ENCODE data around the gene EFNA1. TPM values are rescaled to one million over a fixed set of nuclear protein-coding genes. Genes with fewer than 3 reads are reported as not detected.

The EFNA1 gene
- total RNA-seq, 1 donor from 2014 or later = not detected

- no peaks in the 10 kb centered on the region for H3K27me3 Mint-ChIP-seq
- peak overlapping the region; percentile 24 for H3K4me3 Mint-ChIP-seq
- DNase-seq = peak; percentile 69
- peak overlapping the region; percentile 32 for H3K27ac Mint-ChIP-seq
- H3K4me1 Mint-ChIP-seq = peaks cover 32% of the 10 kb centered on the region
- POLR2A ChIA-PET = interaction anchor here (1.6 to 2.4 kb wide), 3 partner anchors 17 to 387 kb away, joined by 4 to 13 read pairs (median 5); partner anchors contain the start of gene ASH1L
- TF ChIP-seq CTCF (IDR thresholded peaks at IDR 0.05) = peak; percentile 62
- H3K9me3 Mint-ChIP-seq = no peaks in the 10 kb centered on the region
- intact Hi-C loops (cut with micrococcal nuclease) = loop anchor here (1.0 to 10.0 kb wide), 6 partner anchors 16 to 622 kb away; partner anchors contain the start of genes CKS1B, MTX1, SHC1 and UBE2Q1
- ATAC-seq (ENCODE audit: low read depth) = peak; percentile 45
- peaks cover 10% of the 10 kb centered on the region for H3K36me3 Mint-ChIP-seq (ENCODE audit: low read depth)
- CTCF ChIA-PET = interaction anchor here (0.8 to 4.6 kb wide), 6 partner anchors 9 to 91 kb away, joined by 3 to 41 read pairs (median 4); partner anchors contain the start of gene THBS3
Measured at GRCh38 chr1:155176544-155177071, 48.9 kb downstream of the EFNA1 start.

- Mint-ChIP-seq H3K4me1 (peaks cover 26% of the 10 kb centered on the region), H3K27me3 (no peaks in the 10 kb centered on the region), H3K9me3 (no peaks in the 10 kb centered on the region), H3K27ac (no peak overlapping the region), H3K4me3 (no peak overlapping the region), H3K36me3 (ENCODE audit: low read depth) (peaks cover 10% of the 10 kb centered on the region)
- intact Hi-C loops (cut with micrococcal nuclease) = loop anchor here (2.0 to 10.0 kb wide), 3 partner anchors 15 to 623 kb away; partner anchors contain the start of genes CKS1B, SHC1 and UBE2Q1
- DNase-seq (no peak), ATAC-seq (ENCODE audit: low read depth) (no peak)
- no peak for TF ChIP-seq CTCF (IDR thresholded peaks at IDR 0.05)
- ChIA-PET POLR2A (interaction anchor here (1.6 to 2.4 kb wide), 2 partner anchors 17 to 47 kb away, joined by 5 to 13 read pairs; no protein-coding TSS in a partner anchor), CTCF (interaction anchor here (0.8 to 4.6 kb wide), 8 partner anchors 8 to 92 kb away, joined by 3 to 41 read pairs (median 5); partner anchors contain the start of gene THBS3)
Measured at GRCh38 chr1:155177192-155177917, 49.7 kb downstream of the EFNA1 start.

GRCh38 chr1:155177918-155178281, 50.2 kb downstream of the EFNA1 start:
- no peak for TF ChIP-seq CTCF (IDR thresholded peaks at IDR 0.05)
- intact Hi-C loops (cut with micrococcal nuclease) = loop anchor here (2.0 to 10.0 kb wide), 3 partner anchors 15 to 623 kb away; partner anchors contain the start of genes CKS1B, SHC1 and UBE2Q1
- no peak for ATAC-seq (ENCODE audit: low read depth)
- H3K36me3 Mint-ChIP-seq (ENCODE audit: low read depth) = peaks cover 6% of the 10 kb centered on the region
- H3K27ac Mint-ChIP-seq = no peak overlapping the region
- no peaks in the 10 kb centered on the region for H3K27me3 Mint-ChIP-seq
- H3K4me3 Mint-ChIP-seq = no peak overlapping the region
- no peaks in the 10 kb centered on the region for H3K9me3 Mint-ChIP-seq
- peaks cover 24% of the 10 kb centered on the region for H3K4me1 Mint-ChIP-seq
- POLR2A ChIA-PET = interaction anchor here (1.6 to 2.4 kb wide), 2 partner anchors 16 to 46 kb away, joined by 5 to 13 read pairs; no protein-coding TSS in a partner anchor
- CTCF ChIA-PET = interaction anchor here (0.9 to 4.6 kb wide), 5 partner anchors 8 to 66 kb away, joined by 4 to 41 read pairs (median 6); partner anchors contain the start of gene THBS3
- DNase-seq = no peak

GRCh38 chr1:155178441-155179111, 50.9 kb downstream of the EFNA1 start:
- Mint-ChIP-seq H3K9me3 (no peaks in the 10 kb centered on the region), H3K36me3 (ENCODE audit: low read depth) (no peaks in the 10 kb centered on the region), H3K4me3 (no peak overlapping the region), H3K4me1 (peaks cover 20% of the 10 kb centered on the region), H3K27ac (no peak overlapping the region), H3K27me3 (no peaks in the 10 kb centered on the region)
- ChIA-PET POLR2A (interaction anchor here (2.4 kb wide), 1 partner anchor 15 kb away, joined by 13 read pairs; no protein-coding TSS in a partner anchor), CTCF (interaction anchor here (1.4 to 4.6 kb wide), 2 partner anchors 15 to 49 kb away, joined by 7 to 41 read pairs; no protein-coding TSS in a partner anchor)
- no peak for ATAC-seq (ENCODE audit: low read depth)
- DNase-seq = peak; percentile 5
- intact Hi-C loops (cut with micrococcal nuclease) = loop anchor here (10.0 kb wide), 2 partner anchors 204 to 624 kb away; partner anchors contain the start of genes CKS1B, SHC1 and UBE2Q1
- no peak for TF ChIP-seq CTCF (IDR thresholded peaks at IDR 0.05)
